Measurements from ENCODE around the gene TNFRSF19.

Gene TNFRSF19

DNA sequence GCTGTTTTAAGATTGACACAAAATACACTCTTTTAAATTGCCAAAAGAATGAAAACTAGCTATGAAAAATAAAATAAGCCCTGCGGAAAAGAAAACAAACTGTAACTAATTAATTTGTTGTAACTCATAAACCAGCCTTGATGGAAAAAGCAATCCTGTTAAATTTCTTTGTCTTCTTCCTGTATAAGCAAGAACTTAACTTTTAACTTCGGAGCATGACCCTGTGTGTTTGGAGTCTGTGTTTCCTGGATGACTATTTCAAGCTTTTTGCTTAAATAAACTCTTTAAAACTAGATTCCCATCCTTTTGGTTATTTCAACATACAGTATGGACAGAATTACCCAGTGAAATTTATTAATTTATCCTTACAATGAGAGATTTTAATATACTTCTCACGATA is 122.6 kb downstream of the TNFRSF19 start:
- TF ChIP-seq, protein P1, sequence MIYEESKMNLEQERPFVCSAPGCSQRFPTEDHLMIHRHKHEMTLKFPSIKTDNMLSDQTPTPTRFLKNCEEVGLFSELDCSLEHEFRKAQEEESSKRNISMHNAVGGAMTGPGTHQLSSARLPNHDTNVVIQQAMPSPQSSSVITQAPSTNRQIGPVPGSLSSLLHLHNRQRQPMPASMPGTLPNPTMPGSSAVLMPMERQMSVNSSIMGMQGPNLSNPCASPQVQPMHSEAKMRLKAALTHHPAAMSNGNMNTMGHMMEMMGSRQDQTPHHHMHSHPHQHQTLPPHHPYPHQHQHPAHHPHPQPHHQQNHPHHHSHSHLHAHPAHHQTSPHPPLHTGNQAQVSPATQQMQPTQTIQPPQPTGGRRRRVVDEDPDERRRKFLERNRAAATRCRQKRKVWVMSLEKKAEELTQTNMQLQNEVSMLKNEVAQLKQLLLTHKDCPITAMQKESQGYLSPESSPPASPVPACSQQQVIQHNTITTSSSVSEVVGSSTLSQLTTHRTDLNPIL (CRISPR knock-in tag; IDR thresholded peaks at IDR 0.05; ENCODE audit: low read depth) = no peak
- TF ChIP-seq ZNF70 (CRISPR knock-in tag; IDR thresholded peaks at IDR 0.05) (no peak), ZNF8 (CRISPR knock-in tag; IDR thresholded peaks at IDR 0.05) (no peak), OSR1 (CRISPR knock-in tag; IDR thresholded peaks at IDR 0.05) (no peak), ZNF565 (CRISPR knock-in tag; conservative IDR thresholded peaks at IDR 0.05; ENCODE audit: low read depth) (no peak), BACH2 (CRISPR knock-in tag; IDR thresholded peaks at IDR 0.05; ENCODE audit: borderline replicate concordance) (no peak), CSDC2 (CRISPR knock-in tag; IDR thresholded peaks at IDR 0.05) (no peak), CSRNP3 (CRISPR knock-in tag; IDR thresholded peaks at IDR 0.05) (no peak), ZFP3 (CRISPR knock-in tag; IDR thresholded peaks at IDR 0.05) (no peak), ARNTL (CRISPR knock-in tag; IDR thresholded peaks at IDR 0.05; ENCODE audit: borderline replicate concordance, low read depth) (no peak), GLIS3 (CRISPR knock-in tag; IDR thresholded peaks at IDR 0.05) (no peak), TCF4 (CRISPR knock-in tag; IDR thresholded peaks at IDR 0.05; ENCODE audit: borderline replicate concordance) (no peak), ZFP30 (CRISPR knock-in tag; IDR thresholded peaks at IDR 0.05) (no peak), ZC3H10 (CRISPR knock-in tag; IDR thresholded peaks at IDR 0.05) (no peak), TOX (CRISPR knock-in tag; IDR thresholded peaks at IDR 0.05; ENCODE audit: borderline replicate concordance) (no peak), SNAI2 (CRISPR knock-in tag; IDR thresholded peaks at IDR 0.05) (no peak), ESRRG (CRISPR knock-in tag; IDR thresholded peaks at IDR 0.05) (no peak)
- TF ChIP-seq, protein P2, sequence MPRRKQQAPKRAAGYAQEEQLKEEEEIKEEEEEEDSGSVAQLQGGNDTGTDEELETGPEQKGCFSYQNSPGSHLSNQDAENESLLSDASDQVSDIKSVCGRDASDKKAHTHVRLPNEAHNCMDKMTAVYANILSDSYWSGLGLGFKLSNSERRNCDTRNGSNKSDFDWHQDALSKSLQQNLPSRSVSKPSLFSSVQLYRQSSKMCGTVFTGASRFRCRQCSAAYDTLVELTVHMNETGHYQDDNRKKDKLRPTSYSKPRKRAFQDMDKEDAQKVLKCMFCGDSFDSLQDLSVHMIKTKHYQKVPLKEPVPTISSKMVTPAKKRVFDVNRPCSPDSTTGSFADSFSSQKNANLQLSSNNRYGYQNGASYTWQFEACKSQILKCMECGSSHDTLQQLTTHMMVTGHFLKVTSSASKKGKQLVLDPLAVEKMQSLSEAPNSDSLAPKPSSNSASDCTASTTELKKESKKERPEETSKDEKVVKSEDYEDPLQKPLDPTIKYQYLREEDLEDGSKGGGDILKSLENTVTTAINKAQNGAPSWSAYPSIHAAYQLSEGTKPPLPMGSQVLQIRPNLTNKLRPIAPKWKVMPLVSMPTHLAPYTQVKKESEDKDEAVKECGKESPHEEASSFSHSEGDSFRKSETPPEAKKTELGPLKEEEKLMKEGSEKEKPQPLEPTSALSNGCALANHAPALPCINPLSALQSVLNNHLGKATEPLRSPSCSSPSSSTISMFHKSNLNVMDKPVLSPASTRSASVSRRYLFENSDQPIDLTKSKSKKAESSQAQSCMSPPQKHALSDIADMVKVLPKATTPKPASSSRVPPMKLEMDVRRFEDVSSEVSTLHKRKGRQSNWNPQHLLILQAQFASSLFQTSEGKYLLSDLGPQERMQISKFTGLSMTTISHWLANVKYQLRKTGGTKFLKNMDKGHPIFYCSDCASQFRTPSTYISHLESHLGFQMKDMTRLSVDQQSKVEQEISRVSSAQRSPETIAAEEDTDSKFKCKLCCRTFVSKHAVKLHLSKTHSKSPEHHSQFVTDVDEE (CRISPR knock-in tag; IDR thresholded peaks at IDR 0.05) = no peak
- TF ChIP-seq, protein P3, sequence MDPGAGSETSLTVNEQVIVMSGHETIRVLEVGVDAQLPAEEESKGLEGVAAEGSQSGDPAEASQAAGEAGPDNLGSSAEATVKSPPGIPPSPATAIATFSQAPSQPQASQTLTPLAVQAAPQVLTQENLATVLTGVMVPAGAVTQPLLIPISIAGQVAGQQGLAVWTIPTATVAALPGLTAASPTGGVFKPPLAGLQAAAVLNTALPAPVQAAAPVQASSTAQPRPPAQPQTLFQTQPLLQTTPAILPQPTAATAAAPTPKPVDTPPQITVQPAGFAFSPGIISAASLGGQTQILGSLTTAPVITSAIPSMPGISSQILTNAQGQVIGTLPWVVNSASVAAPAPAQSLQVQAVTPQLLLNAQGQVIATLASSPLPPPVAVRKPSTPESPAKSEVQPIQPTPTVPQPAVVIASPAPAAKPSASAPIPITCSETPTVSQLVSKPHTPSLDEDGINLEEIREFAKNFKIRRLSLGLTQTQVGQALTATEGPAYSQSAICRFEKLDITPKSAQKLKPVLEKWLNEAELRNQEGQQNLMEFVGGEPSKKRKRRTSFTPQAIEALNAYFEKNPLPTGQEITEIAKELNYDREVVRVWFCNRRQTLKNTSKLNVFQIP (CRISPR knock-in tag; IDR thresholded peaks at IDR 0.05; ENCODE audit: borderline replicate concordance, low read depth) = no peak
- TF ChIP-seq, protein P4, sequence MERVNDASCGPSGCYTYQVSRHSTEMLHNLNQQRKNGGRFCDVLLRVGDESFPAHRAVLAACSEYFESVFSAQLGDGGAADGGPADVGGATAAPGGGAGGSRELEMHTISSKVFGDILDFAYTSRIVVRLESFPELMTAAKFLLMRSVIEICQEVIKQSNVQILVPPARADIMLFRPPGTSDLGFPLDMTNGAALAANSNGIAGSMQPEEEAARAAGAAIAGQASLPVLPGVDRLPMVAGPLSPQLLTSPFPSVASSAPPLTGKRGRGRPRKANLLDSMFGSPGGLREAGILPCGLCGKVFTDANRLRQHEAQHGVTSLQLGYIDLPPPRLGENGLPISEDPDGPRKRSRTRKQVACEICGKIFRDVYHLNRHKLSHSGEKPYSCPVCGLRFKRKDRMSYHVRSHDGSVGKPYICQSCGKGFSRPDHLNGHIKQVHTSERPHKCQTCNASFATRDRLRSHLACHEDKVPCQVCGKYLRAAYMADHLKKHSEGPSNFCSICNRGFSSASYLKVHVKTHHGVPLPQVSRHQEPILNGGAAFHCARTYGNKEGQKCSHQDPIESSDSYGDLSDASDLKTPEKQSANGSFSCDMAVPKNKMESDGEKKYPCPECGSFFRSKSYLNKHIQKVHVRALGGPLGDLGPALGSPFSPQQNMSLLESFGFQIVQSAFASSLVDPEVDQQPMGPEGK (CRISPR knock-in tag; IDR thresholded peaks at IDR 0.05; ENCODE audit: borderline replicate concordance) = no peak

DNA sequence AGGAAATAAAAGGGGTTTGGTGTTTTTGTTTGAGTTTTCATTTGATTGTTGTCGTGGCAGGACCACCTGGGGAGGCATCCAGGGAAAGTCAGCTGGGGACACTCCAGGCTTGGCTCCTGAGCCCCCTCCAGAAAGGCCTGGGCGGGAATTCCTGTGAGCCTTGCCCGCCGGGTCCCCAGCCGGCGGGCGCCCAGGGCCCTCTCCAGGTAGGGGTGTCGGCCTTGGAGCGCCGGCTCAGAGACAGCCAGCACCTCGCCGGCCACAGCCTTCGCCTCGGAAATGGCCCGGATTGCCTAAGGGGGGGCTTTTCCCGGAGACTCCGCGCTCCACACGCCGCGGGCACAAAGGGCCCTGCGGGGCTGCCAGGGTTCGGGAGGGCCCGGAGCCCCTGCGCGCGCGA is 125.0 kb downstream of the TNFRSF19 start:
- no peak for ATAC-seq
- no peak for TF ChIP-seq SNAI2 (CRISPR knock-in tag; IDR thresholded peaks at IDR 0.05)
- TF ChIP-seq ZNF70 (CRISPR knock-in tag; IDR thresholded peaks at IDR 0.05) = no peak
- no peak for TF ChIP-seq ISL1 (CRISPR knock-in tag; IDR thresholded peaks at IDR 0.05)
- TF ChIP-seq ARNTL (CRISPR knock-in tag; IDR thresholded peaks at IDR 0.05; ENCODE audit: borderline replicate concordance, low read depth) = no peak
- TF ChIP-seq, protein P2 (CRISPR knock-in tag; IDR thresholded peaks at IDR 0.05) = no peak
- TF ChIP-seq, protein P1 (CRISPR knock-in tag; IDR thresholded peaks at IDR 0.05; ENCODE audit: low read depth) = no peak
- no peak for TF ChIP-seq ZFP3 (CRISPR knock-in tag; IDR thresholded peaks at IDR 0.05)
- no peak for TF ChIP-seq ZNF565 (CRISPR knock-in tag; conservative IDR thresholded peaks at IDR 0.05; ENCODE audit: low read depth)
- no peak for TF ChIP-seq RARB (CRISPR knock-in tag; IDR thresholded peaks at IDR 0.05)
- TF ChIP-seq CSRNP3 (CRISPR knock-in tag; IDR thresholded peaks at IDR 0.05) = no peak
- no peak for TF ChIP-seq ZC3H10 (CRISPR knock-in tag; IDR thresholded peaks at IDR 0.05)
- TF ChIP-seq ZFP30 (CRISPR knock-in tag; IDR thresholded peaks at IDR 0.05) = no peak
- no peak for TF ChIP-seq CSDC2 (CRISPR knock-in tag; IDR thresholded peaks at IDR 0.05)
- TF ChIP-seq TCF4 (CRISPR knock-in tag; IDR thresholded peaks at IDR 0.05; ENCODE audit: borderline replicate concordance) = no peak
- TF ChIP-seq, protein P3 (CRISPR knock-in tag; IDR thresholded peaks at IDR 0.05; ENCODE audit: borderline replicate concordance, low read depth) = no peak

More for the DNA sequence above, 122.6 kb downstream of the TNFRSF19 start:
- ATAC-seq = no peak
